Measurements from ENCODE around the gene RNU1-3.
"Not testable (repeated sequence)": the region's sequence is repeated elsewhere in the genome, so short reads cannot be mapped to it uniquely, and the experiment has no call there.

The RNU1-3 gene

GRCh38 chr1:16629916-16630530, 36.7 kb downstream of the RNU1-3 start:
- H3K4me1 Mint-ChIP-seq; H3K4me3 Mint-ChIP-seq; ATAC-seq (ENCODE audit: low read depth); H3K27me3 Mint-ChIP-seq; DNase-seq (ENCODE audit: low spot score in 2 of 2); H3K9me3 Mint-ChIP-seq: not testable (repeated sequence)
- Mint-ChIP-seq H3K27ac (peak overlapping the region; percentile 32), H3K36me3 (peaks cover 57% of the 10 kb centered on the region)

- Mint-ChIP-seq H3K27me3 (no peaks in the 10 kb centered on the region), H3K36me3 (peaks cover 47% of the 10 kb centered on the region), H3K27ac (no peak overlapping the region), H3K9me3 (no peaks in the 10 kb centered on the region), H3K4me1 (peaks cover 3% of the 10 kb centered on the region), H3K4me3 (no peak overlapping the region)
- no peak for DNase-seq (ENCODE audit: low spot score in 2 of 2)
- no peak for ATAC-seq (ENCODE audit: low read depth)
Measured at GRCh38 chr1:16628361-16629111, 38.2 kb downstream of the RNU1-3 start.

- not testable (repeated sequence) for H3K4me3 Mint-ChIP-seq; H3K27me3 Mint-ChIP-seq; H3K27ac Mint-ChIP-seq; DNase-seq (ENCODE audit: low spot score in 2 of 2); H3K9me3 Mint-ChIP-seq; ATAC-seq (ENCODE audit: low read depth); H3K4me1 Mint-ChIP-seq
- H3K36me3 Mint-ChIP-seq: peaks cover 40% of the 10 kb centered on the region
Measured at GRCh38 chr1:16626409-16626983, 40.3 kb downstream of the RNU1-3 start.

GRCh38 chr1:16625497-16626408, 41.0 kb downstream of the RNU1-3 start:
- Mint-ChIP-seq H3K36me3 (peaks cover 35% of the 10 kb centered on the region), H3K27me3 (no peaks in the 10 kb centered on the region), H3K4me3 (no peak overlapping the region), H3K4me1 (peaks cover 3% of the 10 kb centered on the region), H3K9me3 (no peaks in the 10 kb centered on the region), H3K27ac (no peak overlapping the region)
- no peak for ATAC-seq (ENCODE audit: low read depth)
- DNase-seq (ENCODE audit: low spot score in 2 of 2): no peak

GRCh38 chr1:16623812-16624719, 42.7 kb downstream of the RNU1-3 start:
- not testable (repeated sequence) for ATAC-seq (ENCODE audit: low read depth); DNase-seq (ENCODE audit: low spot score in 2 of 2); H3K4me1 Mint-ChIP-seq; H3K27me3 Mint-ChIP-seq; H3K27ac Mint-ChIP-seq; H3K9me3 Mint-ChIP-seq; H3K4me3 Mint-ChIP-seq
- peaks cover 24% of the 10 kb centered on the region for H3K36me3 Mint-ChIP-seq

GRCh38 chr1:16623337-16623736, 43.4 kb downstream of the RNU1-3 start:
- not testable (repeated sequence) for H3K27ac Mint-ChIP-seq, H3K9me3 Mint-ChIP-seq
- peaks cover 17% of the 10 kb centered on the region for H3K36me3 Mint-ChIP-seq

GRCh38 chr1:16621681-16622315, 45.0 kb downstream of the RNU1-3 start:
- not testable (repeated sequence) for ATAC-seq (ENCODE audit: low read depth); H3K36me3 Mint-ChIP-seq; DNase-seq (ENCODE audit: low spot score in 2 of 2); H3K27me3 Mint-ChIP-seq; H3K4me3 Mint-ChIP-seq; H3K4me1 Mint-ChIP-seq; H3K9me3 Mint-ChIP-seq; H3K27ac Mint-ChIP-seq

More at GRCh38 chr1:16623337-16623736, 43.4 kb downstream of the RNU1-3 start:
- ATAC-seq (ENCODE audit: low read depth); H3K4me1 Mint-ChIP-seq; DNase-seq (ENCODE audit: low spot score in 2 of 2); H3K4me3 Mint-ChIP-seq; H3K27me3 Mint-ChIP-seq: not testable (repeated sequence)

- DNase-seq (ENCODE audit: low spot score in 2 of 2) (peak in 1 of 2 donors; percentile 32), ATAC-seq (ENCODE audit: low read depth) (no peak)
- Mint-ChIP-seq H3K4me1 (no peaks in the 10 kb centered on the region), H3K4me3 (no peak overlapping the region), H3K27me3 (no peaks in the 10 kb centered on the region), H3K36me3 (peaks cover 7% of the 10 kb centered on the region), H3K9me3 (no peaks in the 10 kb centered on the region), H3K27ac (no peak overlapping the region)
Measured at GRCh38 chr1:16621300-16621658, 45.5 kb downstream of the RNU1-3 start.

- ATAC-seq (ENCODE audit: low read depth); H3K4me1 Mint-ChIP-seq; H3K9me3 Mint-ChIP-seq; H3K27ac Mint-ChIP-seq; H3K36me3 Mint-ChIP-seq; H3K4me3 Mint-ChIP-seq; H3K27me3 Mint-ChIP-seq: not testable (repeated sequence)
- DNase-seq (ENCODE audit: low spot score in 2 of 2): peak in 1 of 2 donors; percentile 26
Measured at GRCh38 chr1:16619803-16620501, 46.8 kb downstream of the RNU1-3 start.

- ATAC-seq (ENCODE audit: low read depth) (no peak), DNase-seq (ENCODE audit: low spot score in 2 of 2) (peak in 1 of 2 donors; percentile 37)
- no peak overlapping the region for H3K4me3 Mint-ChIP-seq
- H3K36me3 Mint-ChIP-seq: no peaks in the 10 kb centered on the region
- no peaks in the 10 kb centered on the region for H3K9me3 Mint-ChIP-seq
- H3K4me1 Mint-ChIP-seq: no peaks in the 10 kb centered on the region
- H3K27ac Mint-ChIP-seq: no peak overlapping the region
- H3K27me3 Mint-ChIP-seq: no peaks in the 10 kb centered on the region
Measured at GRCh38 chr1:16618719-16619118, 48.0 kb downstream of the RNU1-3 start.

- Mint-ChIP-seq H3K9me3 (no peaks in the 10 kb centered on the region), H3K27ac (no peak overlapping the region), H3K27me3 (no peaks in the 10 kb centered on the region), H3K4me3 (no peak overlapping the region), H3K36me3 (no peaks in the 10 kb centered on the region), H3K4me1 (no peaks in the 10 kb centered on the region)
- ATAC-seq (ENCODE audit: low read depth): no peak
- peak in 1 of 2 donors; percentile 10 for DNase-seq (ENCODE audit: low spot score in 2 of 2)
Measured at GRCh38 chr1:16617778-16618580, 48.8 kb downstream of the RNU1-3 start.
